ENCODE results near the gene FAT1. TPM values are rescaled to one million over a fixed set of nuclear protein-coding genes. Genes with fewer than 3 reads are reported as not detected.

FAT1 gene
- total RNA-seq, 1 donor from 2014 or later: 16.0 TPM

- no peak for DNase-seq
Measured at GRCh38 chr4:186557061-186557460, 166.6 kb downstream of the FAT1 start.

- no peak for DNase-seq
Measured at GRCh38 chr4:186554914-186555827, 168.5 kb downstream of the FAT1 start, which contains the start of gene MTNR1A. Gene MTNR1A (minus strand): TSS chr4:186555567. CDS start chr4:186555365, 202 bp downstream.

GRCh38 chr4:186554539-186554913 lies 169.1 kb downstream of the FAT1 start:
- no peak for DNase-seq

- no peak for DNase-seq
Measured at GRCh38 chr4:186553717-186554116, 169.9 kb downstream of the FAT1 start.

- no peak for DNase-seq
Measured at GRCh38 chr4:186551849-186552248, 171.8 kb downstream of the FAT1 start.

- DNase-seq: no peak
Measured at GRCh38 chr4:186545436-186545835, 178.2 kb downstream of the FAT1 start.

- DNase-seq: no peak
Measured at GRCh38 chr4:186543206-186543605, 180.4 kb downstream of the FAT1 start.

GRCh38 chr4:186541801-186542200 lies 181.9 kb downstream of the FAT1 start:
- DNase-seq: no peak

- DNase-seq: no peak
Measured at GRCh38 chr4:186537843-186538521, 185.7 kb downstream of the FAT1 start.

Other genes with a start within 250 kb of the FAT1 start
- gene MTNR1A, start 168.3 kb downstream of the FAT1 start, total RNA-seq: not detected in 2 replicates

All from dermis blood vessel endothelial cell (primary cell).